ENCODE measurements around the gene RARG.
A peak's percentile ranks its signal among the peaks of the same experiment; 100 is the strongest.

RARG gene

DNA sequence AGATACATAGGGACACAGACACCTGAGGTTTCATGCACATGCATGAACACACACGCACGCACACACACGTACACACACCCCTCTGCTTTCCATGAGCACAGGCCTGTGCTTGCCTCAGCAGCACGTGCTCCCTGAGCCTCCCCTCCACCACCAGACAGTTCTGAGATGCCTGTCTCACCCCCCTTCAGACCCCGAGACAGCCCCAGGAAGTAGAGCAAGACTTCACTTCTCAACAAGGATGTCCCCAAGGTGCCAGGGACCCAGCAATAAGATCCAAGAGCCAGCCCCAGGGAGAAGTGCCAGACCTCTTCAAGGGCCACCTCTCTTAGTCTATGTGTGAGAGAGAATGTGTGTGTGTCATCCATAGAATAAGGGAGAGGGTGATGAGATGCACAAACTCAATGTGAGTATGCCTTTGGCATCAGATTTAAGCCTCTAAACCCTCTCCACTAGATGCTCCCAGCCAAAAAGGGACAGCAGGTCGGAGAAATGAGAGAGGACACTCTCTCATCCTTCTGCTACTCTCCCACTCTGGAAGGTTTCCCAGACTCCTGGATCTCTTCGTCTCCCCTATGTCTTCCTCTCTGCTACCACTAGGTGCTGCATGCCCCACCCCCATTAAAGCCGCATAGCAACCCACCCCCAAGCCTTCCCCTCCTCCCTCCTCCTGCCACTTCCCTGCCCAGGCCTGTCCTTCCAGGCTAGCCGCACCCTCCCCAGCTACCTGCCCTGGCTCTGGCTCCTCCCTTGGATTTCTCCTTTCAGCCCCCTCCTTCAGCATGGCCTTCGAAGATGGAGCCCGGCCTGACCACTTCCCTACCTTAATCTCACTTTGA is 7.7 kb downstream of the RARG start:
- DNase-seq: no peak

- DNase-seq: peak in 45 of 56 donors; percentile 26 to 85 (median 55)
Measured at GRCh38 chr12:53223389-53224060, 8.5 kb downstream of the RARG start.

- no peak for DNase-seq
Measured at GRCh38 chr12:53222806-53223261, 9.2 kb downstream of the RARG start.

- DNase-seq: no peak
Measured at GRCh38 chr12:53222170-53222721, 9.8 kb downstream of the RARG start.

- DNase-seq: peak in 48 of 56 donors; percentile 27 to 79 (median 60)
Measured at GRCh38 chr12:53221203-53222080, 10.6 kb downstream of the RARG start.

GRCh38 chr12:53220694-53221202 is 11.3 kb downstream of the RARG start:
- peak in 49 of 56 donors; percentile 34 to 85 (median 70) for DNase-seq

DNA sequence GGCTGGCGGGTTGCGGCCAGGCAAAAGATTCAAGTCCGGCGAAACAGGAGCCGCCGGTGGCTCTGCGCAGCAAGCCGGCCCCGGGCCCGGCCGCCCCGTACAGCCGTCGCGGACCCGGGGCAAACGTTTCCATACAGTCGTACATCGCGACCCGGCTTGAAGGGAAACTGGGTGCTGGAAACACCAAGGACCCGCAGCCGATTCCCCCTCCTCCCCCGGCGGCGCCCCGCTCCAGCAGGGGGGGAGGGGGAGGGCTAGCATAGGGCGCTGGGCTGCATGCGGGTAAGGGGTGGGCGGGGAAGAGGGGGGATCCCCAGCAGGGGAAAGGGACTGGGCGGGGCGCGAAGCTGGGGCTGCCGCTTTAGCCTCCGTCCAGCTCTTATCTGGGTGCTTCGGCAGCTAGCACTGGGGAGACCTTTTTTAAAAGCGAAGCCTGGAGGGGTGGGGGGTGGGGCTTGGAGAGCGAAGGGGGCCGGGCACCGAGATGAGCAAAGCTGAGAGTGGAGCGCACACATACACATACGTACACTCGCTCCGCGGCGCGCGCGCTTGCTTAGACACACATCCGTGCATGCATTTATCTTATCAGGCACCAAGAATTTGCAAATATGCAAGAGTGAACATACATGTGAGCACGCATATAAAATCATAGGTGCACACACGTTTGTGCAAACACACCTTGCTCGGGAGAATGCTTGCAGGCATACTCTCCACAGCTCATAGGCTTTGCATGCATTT is 11.9 kb downstream of the RARG start:
- DNase-seq: peak in 38 of 56 donors; percentile 24 to 85 (median 66)

DNA sequence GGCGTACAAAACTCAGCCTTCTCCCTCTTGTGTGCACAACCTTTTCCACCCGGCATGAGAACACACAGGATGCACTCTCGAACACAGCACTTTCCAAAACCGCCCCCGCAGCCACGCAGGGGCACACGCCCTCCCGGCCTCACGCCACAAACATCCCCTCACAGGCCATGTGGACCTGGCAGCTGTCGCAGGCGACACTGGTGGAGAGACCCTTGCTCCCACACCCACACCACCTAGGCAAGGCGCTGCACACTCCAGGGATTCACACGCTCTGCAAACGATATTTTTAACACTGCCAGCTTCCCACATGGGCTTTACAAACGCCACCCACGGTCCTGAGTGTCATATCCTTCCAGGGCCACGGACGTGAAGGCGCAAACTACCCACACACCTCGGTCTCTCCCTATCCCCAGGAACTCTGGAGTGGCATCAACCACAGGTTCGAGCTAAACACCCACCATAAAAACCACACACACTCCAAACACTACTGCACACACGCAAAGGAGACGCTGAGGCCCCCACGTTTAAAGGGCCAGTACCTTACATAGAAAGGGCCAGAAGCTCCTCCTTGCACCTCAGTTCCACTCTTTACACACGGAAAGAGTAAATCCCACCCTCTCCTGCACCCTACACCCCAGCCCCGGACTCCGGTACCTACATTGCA is 12.6 kb downstream of the RARG start:
- peak in 14 of 56 donors; percentile 28 to 60 (median 45) for DNase-seq

DNA sequence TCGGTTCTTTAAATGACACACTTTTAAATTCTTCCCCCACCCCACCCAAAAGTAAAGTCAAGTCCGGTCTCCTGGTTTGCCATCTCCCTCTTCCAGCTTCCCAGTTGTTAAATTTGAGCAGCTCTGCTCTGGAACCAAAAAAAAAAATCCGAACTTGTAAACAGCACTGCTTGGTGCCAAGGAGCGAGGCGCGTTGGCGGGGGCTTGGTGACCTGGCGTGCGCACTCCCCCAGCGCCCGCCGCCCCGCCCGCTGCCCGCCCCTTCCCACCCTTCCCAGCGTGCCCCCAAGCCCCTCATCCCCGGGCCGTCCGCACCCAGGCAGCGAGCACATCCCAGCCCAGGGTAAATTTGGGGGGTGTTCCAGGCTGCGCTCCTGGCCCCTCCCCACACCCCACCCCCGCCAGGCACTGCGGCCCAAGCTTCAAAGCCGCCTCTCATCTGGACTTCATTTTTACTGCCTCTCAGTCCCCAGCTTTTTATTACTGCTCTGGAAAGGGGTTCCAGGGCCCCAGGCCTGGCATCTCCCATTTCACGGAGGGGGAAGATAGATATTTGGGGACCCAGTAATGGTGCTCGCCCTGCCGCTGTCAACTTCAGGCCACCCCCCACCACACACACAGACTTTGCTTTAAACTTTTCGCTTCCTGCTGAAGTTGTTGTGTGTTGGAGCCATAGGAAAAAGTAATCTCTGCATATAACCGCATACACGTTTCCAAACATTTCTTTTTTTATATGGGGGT is 13.3 kb downstream of the RARG start:
- DNase-seq: peak in 4 of 56 donors; percentile 18 to 36 (median 29)

GRCh38 chr12:53217931-53218307 is 14.1 kb downstream of the RARG start:
- DNase-seq: no peak

GRCh38 chr12:53217051-53217930 is 14.7 kb downstream of the RARG start:
- DNase-seq: peak in 1 of 56 donors; percentile 29

DNA sequence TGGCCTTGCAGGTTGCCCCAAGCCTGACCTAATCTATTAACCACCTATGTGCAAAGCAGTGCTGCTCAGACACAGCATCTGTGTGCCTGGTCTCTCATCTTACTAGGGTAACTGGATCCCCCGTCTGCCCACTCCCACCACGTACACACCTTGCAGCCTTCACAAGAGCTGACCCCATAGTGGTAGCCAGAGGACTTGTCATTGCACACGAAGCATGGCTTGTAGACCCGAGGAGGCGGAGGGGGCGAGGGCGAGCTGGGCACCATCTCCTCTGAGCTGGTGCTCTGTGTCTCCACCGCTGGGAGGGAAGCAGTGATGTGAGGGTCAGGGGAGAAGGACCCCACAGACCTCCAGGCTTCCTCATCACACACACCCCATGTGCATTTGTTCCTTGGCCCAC is 16.5 kb downstream of the RARG start:
- no peak for DNase-seq

GRCh38 chr12:53214687-53215455 is 17.1 kb downstream of the RARG start:
- no peak for DNase-seq

- no peak for DNase-seq
Measured at GRCh38 chr12:53214221-53214620, 17.8 kb downstream of the RARG start.

GRCh38 chr12:53213348-53213747 is 18.7 kb downstream of the RARG start:
- DNase-seq: peak in 51 of 56 donors; percentile 23 to 91 (median 73)

GRCh38 chr12:53212931-53213330 is 19.1 kb downstream of the RARG start:
- no peak for DNase-seq
